Ammon's horn (tissue), 1 donor: Measurements from ENCODE around the gene GNG7.
"Not testable (repeated sequence)": the region's sequence is repeated elsewhere in the genome, so short reads cannot be mapped to it uniquely, and the experiment has no call there.

ENCODE experiments used
- DNase-seq: peaks from one replicate; pipeline ENCODE4 v3.0.0-alpha.2; 2016; ENCODE audit warnings: low spot score

The GNG7 gene

DNA sequence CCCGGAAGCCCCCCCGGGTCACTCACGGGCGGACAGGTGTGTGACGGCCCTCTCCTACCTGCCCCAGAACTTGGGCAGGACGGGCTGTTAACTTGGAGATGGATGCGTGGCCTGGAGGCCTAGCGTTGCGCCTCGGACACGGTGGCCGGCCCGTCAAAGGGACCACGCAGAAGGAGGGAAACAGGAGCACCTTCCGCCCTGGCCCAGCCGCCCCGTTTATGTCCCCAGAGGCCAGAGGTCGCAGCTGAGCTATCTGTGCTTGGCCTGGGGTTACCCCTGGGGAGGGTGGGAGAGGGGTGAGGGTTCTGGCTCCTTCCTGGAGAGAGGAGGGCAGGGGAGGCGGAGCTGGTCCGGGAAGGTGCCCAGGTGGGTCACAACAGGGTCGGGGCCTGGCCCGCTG is 190.9 kb downstream of the GNG7 start:
- no peak for DNase-seq

GRCh38 chr19:2509096-2509495 is 193.4 kb downstream of the GNG7 start:
- DNase-seq = no peak

- no peak for DNase-seq
These were observed 195.4 kb downstream of the GNG7 start for GRCh38 chr19:2507109-2507508.

DNA sequence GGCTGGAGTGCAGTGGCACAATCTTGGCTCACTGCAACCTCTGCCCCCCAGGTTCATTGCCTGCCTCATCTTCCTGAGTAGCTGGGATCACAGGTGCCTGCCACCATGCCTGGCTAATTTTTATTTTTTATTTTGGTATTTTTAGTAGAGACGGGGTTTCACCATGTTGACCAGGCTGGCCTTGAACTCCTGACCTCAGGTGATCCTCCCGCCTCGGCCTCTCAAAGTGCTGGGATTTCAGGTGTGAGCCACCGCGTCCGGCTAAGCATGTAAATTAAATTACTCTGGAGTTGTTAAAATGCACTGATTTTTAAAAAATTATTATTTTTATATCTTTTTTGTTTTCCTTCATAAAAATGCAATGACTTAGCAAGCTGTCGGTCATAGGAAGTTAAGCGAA is 195.8 kb downstream of the GNG7 start:
- DNase-seq = not testable (repeated sequence)

- DNase-seq = no peak
These were observed 198.9 kb downstream of the GNG7 start for GRCh38 chr19:2503521-2504109.

DNA sequence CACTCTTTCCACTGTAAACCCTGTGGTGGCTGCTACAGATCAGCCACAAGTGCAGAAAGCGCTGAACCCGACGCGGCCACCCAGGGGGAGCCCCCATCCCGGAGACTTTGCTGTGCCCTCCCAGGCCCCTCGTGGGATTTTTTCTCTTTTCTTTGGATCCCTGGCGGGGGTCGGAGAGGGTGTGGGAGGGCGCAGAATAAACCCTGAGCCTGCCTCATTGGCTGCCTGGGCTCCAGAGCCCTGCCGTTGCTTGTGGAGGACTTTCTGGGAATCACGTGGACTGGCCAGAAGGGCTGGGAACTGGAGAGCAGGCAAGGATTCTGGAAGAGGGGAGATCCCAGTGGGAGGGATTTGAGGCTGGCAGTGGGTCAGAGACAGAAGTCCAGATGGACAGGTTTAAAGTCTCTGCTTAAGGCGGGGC is 201.6 kb downstream of the GNG7 start:
- DNase-seq = no peak

DNA sequence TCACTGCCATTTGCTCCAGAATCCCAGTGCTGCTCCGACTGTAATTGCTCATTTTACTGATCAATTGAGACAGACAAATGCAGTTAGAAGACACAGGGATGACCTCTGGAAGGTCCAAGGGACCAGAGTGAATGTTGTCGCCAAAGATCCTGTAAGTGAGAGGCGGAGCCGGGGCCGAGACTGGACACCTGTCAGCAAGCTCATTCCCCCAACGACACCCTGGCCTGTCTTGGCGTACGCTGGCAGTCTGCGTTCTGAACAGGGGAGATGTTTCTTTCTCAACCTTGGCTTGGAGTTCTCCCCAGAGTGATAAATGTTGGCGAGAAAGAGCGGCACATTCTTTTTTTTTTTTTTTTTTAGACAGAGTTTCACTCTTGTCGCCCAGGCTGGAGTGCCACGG is 202.3 kb downstream of the GNG7 start:
- no peak for DNase-seq

DNA sequence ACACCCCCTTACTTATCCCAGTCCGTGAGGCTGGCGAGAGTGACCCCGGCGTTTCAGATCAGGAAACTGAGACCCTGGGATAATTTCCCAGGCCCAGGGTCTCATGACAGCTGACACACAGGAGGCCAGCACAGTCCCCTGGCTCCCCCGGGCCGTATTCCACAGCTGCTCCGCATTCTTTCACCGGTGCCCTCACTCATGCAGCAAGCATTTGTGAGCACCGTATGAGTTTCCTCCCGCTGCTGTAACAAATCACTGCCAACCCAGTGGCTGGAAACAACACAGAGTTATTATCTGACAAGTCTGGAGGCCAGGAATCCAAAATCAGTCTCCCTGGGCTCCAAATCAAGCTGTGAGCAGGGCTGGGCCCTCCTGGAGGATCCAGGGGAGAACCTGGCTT is 205.3 kb downstream of the GNG7 start:
- DNase-seq = no peak

DNA sequence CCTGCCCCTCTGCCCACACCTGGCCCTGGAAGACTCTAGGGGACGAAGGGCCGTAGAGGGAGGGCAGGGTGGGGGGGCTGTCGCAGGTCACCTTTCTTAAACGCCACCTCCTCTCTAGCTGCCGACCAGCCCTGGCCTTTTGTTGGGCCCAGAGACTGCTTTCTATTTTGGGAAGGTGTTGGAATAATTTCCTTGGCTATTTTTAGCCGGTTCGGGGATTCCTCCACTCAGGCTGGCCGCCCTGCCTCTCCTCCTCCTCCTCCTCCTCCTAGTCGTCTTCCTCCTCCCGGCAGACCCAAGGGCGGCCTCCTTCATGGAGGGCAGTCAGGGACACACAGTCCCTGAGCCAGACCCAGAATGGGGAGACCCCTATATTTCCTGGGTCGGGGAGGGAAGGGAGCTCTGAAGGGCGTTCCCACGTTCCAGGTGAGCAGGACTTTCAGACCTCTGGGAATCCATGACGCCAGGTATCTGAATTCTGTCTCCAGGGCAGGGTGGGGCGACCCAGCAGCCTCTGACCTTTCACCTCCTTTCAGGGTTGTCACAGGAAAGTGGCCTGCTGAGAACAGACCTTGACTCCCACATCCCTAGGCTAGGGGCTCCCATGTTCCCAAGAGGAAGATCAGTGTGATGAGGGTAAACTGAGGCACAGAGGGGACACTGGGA is 206.7 kb downstream of the GNG7 start:
- DNase-seq = no peak

DNA sequence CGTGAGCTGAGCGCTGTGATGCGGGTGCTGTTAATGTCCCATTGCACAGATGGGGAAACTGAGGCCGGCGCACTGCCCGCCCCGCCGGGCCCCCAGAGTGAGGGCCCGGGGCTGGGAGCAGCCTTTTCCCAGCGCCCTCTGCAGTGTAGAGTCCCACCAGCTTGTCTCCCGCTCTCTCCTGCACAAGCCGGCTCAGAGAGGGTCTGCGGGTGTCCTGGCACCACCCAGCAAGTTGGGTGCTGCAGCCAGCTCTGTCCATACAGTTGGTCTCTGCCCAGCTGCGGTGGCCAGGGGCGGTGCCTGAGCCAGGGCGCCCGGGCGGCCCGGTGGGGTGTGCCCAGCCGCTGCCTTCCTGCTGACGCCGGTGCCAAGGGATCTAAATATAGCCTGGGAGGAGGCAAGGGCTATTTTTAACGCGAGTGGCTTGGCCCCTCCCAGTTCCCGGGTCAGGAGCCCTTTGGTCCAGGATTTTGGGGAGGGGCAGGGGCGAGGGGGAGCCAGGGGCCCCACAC is 207.3 kb downstream of the GNG7 start:
- no peak for DNase-seq

DNA sequence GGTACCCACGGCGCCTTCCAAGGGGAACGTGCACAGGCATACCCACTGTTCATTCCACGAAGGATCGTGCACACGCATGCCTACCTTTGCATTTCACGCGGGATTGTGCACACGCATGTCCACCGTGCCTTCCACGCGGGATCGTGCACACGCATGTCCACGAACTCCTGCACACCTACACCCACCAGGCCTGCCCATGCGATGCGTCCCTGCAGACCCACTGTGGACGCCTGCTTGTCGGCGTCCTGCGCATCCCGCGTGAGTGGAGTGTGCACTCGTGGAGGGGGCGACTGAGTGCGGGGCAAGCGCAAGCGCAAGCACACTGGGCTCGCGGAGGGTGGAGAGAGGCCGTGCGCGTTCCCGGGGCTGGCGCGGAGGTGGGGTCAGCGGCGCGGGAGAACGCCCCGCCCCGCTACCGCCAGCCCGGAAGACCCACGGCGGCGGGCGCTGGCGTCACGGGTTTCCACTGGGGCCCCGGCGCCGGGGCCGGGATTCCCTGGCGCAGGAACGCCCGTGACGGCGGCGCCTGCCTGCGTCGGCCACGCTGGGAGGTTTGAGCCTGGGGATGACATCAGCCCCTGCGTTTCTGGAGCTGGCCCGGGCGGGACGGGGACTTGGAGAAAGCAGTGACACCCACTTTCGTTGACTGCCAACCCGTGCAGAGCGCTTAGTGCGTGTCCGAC is 207.9 kb downstream of the GNG7 start:
- DNase-seq = peak; percentile 64

GRCh38 chr19:2494084-2494446 is 208.4 kb downstream of the GNG7 start:
- peak; percentile 46 for DNase-seq

GRCh38 chr19:2493448-2493847 is 209.0 kb downstream of the GNG7 start:
- not testable (repeated sequence) for DNase-seq

- no peak for DNase-seq
These were observed 209.6 kb downstream of the GNG7 start for GRCh38 chr19:2492870-2493269.

GRCh38 chr19:2491130-2491801 is 211.2 kb downstream of the GNG7 start:
- DNase-seq = no peak

- no peak for DNase-seq
These were observed 211.8 kb downstream of the GNG7 start for GRCh38 chr19:2490659-2491058.

- DNase-seq = peak; percentile 44
These were observed 213.4 kb downstream of the GNG7 start for GRCh38 chr19:2488942-2489731.

DNA sequence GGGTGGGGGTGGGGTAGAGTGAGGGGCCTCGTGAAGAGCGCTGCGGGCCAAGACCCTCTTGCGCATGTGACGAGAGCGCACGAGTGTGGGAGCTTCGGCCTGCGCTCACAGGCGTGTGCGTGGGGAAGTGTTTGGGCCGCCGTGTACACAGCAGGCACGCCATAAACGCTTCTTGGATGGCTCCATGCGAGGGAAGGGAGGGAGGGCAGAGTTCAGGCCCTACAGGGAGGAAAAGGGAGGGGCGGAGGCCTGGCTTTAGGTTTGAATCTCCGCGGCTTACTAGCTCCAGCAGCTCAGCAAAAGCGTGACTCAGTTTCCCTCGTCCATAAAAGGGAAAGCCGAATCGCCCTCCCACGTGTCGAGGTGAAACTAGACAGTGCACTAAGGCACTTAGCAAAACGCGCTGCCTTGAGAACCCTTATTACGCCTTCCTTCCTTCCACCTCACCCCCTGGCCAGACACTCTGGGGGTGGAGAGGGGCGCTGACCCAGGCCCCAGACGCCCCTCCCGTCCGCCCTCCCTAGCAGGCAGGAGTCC is 214.0 kb downstream of the GNG7 start:
- DNase-seq = no peak

DNA sequence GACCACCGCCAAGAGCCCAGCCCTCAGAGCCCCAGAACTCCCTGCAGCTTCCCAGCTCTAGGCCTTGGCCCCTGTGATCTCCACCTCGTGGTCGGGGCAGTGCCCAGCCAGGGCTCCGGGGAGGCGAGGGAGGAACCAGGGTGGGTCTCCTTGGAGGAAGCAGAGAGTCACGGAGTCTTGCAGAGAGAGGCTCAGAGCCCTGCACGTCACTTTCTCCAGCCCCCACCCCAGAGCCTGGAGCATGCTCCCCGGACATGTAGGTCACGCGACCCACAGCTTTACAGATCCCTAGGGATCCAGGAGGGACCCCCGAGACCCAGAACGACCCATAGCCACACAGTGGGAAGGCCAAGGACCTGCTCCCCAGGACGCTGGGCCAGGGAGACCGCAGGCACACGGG is 214.7 kb downstream of the GNG7 start:
- DNase-seq = no peak

DNA sequence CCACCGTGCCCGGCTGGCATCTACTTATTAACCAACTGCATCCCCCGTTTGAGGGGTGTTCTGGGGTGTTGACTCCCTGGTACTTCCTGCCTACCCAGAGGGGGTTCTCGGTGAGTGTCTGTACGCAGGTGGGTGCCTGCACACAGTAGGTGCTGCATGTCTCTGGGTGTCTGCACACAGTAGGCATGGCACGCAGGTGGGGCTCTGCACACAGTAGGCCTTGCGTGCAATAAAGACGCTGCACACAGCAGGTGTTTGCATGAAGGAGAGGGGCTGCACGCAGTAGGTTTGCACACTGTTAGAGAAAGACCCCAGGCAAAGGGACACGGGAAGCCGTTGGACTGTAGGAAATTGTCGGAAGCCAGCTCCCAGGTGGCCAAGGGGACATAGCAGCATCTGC is 215.4 kb downstream of the GNG7 start:
- no peak for DNase-seq

DNA sequence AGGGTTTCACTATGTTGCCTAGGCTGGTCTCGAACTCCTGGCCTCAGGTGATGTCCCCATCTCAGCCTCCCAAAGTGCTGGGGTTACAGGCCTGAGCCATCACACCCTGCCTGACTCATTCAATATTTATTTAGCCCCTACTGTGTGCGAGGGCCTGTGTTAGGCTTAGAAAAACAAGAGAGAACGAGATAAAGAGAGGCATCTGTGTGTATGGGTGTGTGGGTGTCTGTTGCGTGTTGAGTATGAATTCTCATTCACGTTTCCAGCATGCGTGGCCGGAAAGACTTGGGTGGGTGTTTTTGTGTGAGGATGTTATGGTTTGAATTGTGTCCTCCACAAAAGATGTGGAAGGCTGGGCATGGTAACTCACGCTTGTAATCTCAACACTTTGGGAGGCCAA is 217.1 kb downstream of the GNG7 start:
- no peak for DNase-seq
